GM18909 (cell line): ENCODE results near the gene FREY1.
A peak's percentile ranks its signal among the peaks of the same experiment; 100 is the strongest.

Source experiments
- ATAC-seq: cut with Tn5 transposase; IDR thresholded peaks from one replicate; pipeline ENCODE4 v1.9.1; 2021; ENCODE audit warnings: mild to moderate bottlenecking; ENCODE audit not compliant: unreplicated experiment, poor library complexity

Gene FREY1, protein sequence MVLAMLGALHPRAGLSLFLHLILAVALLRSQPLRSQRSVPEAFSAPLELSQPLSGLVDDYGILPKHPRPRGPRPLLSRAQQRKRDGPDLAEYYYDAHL

DNA sequence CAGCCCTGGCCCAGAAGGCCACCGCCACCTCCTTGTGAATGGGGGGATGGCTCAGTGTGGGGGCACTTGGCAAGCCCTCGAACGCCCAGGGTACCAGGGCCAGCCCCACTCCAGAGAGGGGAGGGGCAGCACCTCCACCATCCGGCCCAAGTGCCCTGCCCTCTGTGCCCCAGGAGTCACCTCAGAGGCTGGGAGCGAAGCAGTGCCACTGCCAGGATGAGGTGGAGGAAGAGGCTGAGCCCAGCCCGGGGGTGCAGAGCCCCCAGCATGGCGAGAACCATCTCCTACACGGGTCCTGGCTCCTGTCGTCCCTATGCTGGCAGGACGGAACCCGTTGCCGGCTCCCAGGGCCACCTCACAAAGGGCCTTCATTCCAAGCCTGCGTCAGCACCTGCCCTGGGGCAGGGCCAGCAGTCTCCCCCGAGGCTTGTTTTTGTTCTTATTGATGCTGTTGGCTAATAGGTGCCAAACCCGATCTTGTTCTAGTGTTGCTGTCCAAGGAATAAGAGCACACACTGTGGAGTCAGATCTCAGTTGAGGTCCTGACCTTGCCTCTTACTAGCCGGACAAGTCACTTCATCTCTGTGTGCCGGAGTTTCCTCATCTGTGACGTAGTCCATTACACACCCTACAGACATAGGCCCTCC is at the start of gene FREY1:
Gene FREY1, minus strand, starts transcription at position 307 of the 647 bp plus-strand sequence. Its CDS starts 26 bp downstream, at position 281.
- ATAC-seq: no peak

DNA sequence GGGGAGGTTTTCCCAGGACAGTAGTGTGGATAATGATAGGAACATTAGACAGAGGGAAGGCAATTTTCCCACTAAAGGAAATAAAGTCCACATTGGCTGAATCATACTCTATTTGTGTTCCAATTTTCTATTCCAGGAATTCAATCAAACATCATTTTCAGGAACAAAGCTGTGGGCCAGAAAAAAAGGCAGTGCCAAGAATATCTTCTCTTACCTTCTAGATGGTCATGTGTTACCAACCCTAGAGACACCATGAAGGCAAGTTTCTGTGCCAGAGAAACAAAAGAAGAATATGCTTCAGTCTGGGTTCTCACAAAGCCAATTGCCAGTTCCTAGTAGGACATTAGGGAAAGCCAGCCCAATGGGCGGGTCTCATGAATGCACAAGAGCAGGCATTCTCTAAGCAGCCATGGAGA is 42.9 kb upstream of the FREY1 start:
- no peak for ATAC-seq

DNA sequence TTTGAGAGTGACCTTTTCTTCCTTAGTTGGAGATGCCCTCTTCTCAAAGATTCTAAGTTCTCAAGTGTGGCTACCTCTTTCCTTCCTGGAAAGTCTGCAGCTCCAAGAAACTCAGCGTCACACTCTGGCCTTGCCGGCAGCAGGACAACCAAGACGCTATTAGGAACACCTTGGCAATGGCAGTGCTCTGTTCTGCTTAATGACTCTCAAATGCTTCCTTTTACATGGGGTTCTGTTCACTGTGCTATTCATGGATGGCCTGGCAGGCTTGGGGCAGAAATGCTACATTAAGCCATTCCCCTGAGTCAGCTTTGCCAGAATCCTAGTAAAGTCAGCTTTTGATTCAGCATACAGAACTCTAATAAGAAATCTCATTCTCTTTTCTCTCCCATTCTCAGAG is 41.3 kb upstream of the FREY1 start:
- ATAC-seq: no peak

DNA sequence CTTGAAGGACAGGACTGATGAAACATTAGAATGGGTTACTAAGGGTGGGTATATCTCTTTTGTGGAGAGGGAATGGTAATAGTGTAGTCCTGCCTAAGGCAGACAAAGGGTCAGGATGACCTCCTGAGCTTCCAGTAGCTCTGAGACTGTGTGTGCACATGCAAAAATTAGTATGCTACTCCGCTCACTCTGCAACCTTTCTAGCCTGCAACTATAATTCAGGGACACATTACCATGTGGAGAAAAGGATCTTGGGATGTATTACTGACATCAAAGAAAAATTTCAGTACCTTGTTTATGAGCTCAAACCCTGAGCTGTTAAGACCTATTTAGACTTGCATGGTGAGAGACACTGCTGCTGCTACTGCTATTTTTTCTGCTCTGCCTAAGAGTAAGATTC is 40.8 kb upstream of the FREY1 start:
- ATAC-seq: no peak

DNA sequence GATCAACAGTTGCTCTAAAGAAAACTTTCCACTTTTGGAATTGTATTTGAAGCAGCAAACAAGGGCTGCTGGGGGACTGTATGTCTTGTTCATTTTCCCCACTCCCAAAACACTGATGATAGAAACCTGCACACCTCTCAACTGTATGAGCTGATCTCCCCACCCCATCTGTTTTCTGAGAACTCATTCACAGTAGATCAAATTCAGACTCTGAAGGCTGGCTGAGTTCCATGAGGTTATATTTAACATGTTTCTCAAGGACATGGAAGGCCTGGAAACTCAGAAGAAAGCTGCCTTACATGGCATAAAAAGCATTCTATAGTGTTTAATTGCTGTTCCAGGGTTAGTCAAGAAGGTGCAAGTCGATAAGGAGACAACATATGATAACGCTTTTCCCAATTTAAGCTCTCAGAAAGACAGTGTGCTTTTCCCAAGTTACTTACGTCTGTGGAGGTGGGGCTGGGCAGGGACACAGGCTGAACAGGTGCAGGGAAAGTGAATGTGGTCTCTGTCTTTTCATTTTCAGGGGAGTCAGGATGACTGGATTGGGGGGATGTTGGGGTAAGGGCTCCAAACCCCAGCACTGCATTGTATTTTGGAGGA is 38.4 kb upstream of the FREY1 start:
- ATAC-seq: no peak

DNA sequence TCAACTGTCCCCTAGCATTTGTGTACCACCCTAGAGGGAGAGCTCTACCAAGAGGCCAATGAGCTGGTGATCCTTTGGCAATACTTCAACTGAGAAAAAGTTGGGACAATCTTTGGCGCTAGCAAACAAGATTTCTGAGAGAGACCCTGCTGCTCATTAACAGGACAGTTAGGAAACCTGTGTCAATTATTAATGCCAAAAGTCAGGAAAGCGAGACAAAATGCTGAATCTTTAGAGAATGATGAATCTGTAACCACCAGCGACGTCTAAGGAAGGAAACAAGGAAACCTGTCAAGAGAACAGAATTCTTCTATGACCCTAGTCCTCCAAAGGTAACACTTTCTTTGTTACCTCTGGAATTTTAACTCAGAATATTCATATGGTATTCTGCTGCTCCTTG is 35.3 kb upstream of the FREY1 start:
- ATAC-seq: no peak

DNA sequence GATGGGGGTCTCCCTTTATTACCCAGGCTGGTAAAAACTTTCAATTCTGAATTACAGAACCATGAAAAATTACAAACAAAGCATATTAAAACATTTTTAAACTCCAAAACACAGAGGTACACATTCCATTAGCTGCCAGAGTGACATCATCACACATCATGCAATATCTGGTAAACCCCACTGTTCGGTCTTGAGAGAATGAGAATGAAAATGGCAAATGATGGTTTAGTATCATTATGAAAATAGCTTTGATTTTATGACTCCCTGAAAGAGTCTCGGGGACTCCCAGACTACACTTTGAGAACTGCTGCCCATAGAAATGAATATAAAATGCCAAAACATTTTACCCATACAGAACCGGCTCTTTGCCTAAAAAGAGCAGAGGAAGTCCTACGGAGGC is 34.2 kb upstream of the FREY1 start:
- no peak for ATAC-seq

DNA sequence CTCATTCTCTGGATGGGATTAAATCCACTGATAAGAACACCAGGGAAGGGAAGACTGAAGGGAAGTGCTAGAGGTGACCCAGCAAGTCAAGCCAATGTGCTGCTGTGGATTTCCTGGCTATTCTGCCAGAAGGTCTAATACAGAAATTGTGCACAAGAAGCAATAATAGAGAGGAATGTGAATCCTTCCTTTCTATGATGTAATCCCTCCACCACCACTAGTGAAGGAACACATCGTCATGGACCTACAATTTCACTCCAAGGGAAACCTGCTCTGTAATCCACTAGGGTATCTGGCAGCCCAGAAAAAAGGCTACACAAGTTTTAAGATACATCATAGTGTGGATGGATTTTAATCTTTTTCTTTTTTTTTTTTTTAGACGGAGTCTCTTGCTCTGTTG is 32.8 kb upstream of the FREY1 start:
- no peak for ATAC-seq

DNA sequence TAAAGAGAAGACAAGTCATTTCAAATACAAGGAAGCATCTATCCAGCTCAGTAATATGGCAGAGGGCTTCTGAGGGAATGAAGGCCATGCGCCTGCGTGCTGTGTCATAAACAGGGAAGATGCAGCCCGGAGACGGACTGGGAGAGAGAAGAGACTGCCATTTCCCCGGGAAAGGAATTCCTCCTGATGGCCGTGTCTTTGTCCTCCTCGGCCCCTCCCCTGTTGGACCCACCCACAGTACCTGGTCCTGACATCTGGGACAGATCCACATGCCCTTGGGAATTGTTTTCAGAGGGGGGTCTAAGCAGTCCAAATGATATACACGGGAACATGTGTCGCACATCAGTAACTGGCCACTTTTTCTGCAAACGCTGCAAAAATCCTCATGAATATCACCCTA is 30.8 kb upstream of the FREY1 start:
- no peak for ATAC-seq

DNA sequence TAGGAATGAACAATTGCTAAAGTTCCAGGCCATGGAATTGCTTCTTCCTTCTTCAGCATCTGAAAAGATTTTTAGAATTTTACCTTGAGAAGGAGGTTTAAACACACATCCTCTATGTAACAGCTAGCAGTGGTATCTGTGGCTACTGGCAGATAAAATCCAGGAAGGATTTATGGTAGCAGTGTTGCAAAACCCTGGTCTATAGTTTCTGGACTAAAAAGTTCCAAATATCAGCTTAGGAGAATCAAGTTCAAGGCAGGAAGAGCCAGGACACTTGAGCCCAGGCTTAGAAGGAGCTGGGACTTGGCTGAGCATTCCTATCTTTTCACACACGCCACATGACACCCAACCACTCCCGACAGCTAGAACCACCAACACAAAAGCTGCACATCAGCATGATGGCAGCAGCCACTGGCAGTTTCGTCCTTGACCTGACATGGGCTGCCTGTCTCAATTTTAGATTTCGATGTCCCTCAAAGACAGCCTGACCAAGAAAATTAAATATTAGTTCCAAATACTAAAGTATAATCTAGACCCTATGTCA is 29.5 kb upstream of the FREY1 start:
- no peak for ATAC-seq

DNA sequence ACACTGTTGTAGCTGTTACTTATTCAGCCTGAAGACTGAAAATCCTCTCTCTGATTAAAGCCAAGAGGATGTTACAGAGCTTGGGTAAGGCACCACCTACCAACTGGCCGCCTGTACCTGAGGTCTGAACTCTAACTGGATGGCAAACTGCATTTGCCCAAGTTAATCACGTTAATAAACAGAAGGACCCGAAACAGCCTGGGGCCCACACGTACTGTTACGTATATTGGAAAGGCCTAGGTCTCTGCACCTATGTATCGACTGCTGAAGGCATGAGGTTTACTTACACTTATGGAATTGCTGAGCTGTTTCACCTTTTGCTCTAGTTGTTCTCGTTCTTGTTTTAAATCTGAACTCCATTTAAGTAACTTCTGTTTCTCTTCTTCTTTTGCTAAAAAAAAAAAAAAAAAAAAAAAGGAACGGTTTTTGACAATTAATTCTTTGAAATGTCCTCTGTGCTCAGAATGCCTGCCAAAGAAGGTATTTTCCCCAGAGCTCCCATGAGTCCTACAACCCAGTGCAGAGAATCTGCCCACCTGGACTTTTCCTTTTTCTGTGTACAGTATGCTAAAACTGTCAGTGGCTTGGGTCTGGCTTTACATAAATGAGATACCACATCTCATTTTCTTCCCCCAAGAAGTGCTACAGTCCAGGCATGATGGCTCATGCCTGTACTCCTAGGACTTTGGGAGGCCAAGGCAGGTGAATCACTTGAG is 28.4 kb upstream of the FREY1 start:
- ATAC-seq: no peak

DNA sequence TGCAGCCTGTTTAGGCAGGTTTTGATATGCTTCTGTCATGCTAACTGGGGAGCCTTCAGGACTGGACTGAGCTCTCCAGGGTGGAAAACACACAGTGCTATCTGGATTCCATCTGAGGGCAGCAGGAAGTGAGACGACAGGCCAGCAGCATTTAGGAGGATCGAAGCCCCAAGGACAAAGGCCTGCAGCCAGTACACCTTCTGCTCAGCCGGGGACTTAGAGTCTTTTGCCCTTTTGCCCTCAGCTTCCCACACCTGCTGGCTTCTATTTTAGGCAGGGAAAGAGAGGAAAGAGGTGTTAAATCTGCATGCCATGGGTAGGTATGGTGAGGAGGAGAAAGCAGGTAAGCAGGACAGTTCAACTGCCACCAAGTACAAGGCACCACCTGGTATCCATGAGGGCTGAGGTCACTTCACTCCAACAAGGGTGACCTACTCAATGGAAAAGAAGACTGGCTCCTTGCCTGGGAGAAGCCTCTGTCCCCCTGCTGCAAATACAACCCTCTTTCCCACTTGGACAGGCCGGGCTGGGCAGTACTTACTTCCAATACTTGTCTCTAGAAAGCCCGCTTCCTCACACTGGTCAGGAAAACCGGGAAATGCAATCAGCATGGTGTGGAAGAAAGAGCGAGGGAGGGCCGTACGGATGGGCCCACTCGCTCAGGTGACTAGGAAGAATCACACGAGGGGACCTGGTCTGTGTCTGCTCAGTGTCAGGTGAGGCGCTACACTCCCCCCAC is 27.7 kb upstream of the FREY1 start:
- no peak for ATAC-seq

DNA sequence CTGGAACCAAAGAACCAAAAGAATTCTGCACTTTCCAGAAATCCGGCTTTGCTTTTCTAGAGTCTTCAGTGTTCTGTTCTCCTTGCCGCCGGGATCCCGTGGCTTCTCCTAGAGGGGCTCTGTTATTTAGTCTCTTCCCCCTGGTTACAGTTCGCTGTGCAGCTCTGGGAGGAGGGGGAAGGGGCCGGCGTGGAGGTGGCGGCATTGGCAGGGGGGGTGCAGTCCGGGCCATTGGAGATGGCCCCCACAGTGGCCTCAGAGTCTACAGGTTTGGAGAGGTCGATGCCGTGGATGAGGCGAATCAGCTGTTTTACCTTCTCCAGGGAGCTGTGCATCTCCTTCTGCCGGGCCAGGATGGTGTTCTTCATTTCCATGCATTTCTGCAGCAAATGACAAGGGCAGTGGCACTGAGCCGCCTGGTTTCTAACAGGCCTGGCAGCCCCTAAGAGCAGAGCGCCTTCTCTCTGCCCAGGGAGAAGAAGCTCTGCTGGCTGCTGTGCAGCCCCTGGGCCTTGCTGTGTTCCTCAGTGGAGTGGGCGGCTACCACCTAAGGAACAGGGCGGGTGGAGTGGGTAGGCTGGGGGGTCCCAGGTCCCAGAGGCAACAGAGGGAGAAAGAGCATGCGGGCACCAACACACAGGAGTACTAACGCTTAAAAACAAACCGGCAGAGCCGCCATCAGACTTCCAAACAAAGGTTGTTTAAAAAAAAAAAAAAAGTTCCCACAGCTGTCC is 26.9 kb upstream of the FREY1 start:
- no peak for ATAC-seq

DNA sequence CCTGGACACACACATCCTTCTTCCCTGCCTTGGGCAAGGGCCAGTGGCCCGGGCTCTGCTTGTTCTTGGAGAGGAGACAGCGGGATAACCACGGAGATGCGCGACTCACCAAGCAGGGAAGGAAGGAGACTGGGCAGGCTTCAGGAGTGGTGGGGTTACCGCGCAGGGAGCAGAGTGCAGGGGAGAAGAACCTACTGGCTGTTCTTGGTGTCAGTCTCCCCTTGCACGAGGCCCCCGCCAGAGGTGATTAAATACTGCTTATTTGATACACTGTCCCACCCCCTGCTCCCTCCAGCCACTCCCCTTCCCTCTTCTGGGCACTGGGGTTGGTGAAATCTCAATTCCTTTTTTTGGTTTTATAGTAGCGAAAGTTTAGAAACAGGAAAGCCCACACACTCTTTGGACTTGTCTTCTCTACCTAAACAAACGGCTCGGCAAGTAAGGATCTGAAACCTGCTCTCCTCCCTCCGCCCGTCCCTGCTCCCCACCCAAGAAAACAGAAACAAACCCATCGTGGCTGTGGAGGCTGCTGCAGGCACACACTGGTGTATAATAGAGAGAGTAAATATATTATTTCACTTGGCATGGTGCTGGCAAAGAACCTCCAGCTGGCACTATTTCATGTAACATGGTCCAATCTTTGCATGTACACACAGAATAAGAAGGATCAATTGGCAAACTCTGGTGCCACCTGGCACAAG is 26.2 kb upstream of the FREY1 start:
- no peak for ATAC-seq

DNA sequence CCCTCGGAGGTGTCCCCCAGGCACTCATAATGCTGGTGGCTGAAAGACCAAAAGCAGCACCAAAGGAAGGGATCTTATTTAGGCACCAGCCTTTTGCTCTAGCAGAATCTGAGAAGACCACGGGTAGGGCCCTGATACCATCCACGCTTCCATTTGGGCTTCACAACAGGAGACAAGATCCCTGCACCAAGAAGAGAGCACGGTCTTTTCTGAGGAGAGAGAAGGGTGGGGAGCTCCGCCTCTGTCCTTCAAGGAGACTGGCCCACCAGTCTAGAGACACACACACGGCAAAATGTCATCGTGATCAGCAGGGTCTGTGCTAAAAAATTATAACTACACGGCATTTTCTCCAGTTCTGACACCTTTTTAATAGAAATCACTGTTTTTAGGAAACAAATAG is 25.1 kb upstream of the FREY1 start:
- ATAC-seq: no peak

DNA sequence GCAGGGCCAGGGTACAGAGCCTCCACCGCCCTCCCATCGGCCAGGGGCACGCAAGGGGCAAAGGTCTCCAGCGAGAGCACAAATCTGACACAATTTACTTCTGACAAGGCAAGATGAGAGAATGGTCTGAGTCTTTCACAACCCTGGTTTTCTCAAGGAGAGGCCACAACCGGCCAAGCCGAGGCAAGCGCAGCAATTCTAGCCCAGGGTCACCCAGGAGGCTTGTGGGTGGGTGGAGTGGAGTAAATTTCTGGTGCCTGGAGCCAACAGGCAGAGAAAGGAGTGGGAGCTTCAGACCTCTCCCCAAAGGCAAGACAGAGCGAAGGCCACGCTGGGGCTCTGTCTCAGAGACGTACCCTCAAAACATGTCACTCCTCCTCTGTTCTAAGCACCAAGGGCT is 24.7 kb upstream of the FREY1 start:
- no peak for ATAC-seq

DNA sequence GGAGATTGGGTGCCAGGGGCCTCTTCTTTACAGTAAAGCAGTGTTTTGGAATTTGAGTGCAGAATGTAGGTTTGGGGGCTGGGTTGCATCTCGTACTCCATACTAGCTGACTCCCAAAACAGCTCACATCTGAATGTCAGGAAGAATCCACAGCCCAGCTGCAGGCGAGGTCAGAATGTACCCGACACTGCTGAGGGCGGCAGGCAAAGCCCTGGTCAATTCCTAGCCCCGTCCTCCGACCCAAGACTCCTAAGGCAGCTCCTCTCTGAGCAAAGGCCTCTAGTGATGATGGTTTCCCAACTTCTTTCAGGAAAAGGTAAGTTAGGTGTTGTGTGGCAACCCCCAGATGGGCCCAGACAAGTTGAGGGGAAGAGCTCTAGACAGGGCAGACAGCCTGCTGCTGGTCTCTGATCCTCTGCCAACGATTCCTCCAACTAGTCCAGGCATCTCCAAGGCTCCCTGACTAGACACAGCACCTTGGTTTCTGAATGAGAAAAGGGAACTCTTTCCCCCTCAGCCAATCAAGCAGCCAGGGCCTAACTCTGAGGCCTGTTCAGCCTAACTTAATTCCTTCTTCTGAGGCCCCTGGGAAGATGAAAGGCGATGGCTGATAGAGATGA is 24.0 kb upstream of the FREY1 start:
- no peak for ATAC-seq

DNA sequence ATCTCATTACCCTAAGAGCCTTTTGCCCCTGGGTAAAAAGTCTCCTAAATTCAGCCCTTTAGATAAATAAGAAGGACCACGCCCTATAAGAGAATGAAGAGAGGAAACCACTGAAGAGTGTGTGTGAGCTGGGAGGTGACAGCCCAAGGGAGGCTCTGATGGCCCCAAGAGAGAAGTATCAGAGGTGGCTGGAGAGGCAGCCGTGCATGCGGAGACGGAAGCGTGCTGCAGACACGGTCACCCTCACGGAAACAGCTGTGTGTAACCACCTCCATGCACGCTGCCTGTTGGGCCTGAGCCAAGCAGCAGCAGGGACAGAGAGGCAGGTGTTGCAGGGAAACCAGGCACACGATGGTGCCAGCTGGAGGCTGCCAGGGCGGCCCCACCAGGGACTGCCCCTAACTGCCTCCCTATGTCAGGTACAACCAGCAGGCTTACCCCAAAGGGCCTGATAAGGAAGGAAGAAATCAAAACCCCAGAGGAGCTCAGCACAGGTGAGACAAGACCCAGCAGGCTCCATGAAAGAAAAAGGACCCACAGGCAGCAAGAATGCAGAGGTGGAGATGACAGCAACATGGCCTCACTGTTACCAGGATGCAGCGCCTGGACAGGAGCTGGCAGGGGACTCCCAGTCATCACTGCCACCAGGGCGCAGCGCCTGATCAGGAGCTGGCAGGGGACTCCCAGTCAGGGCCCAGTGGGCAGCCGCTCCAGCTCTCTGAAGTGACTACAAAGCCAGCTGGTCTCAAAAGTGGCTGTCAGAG is 23.1 kb upstream of the FREY1 start:
- peak; percentile 94 for ATAC-seq
